ENCODE measurements around the gene TNPO1. TPM values are rescaled to one million over a fixed set of nuclear protein-coding genes. Genes with fewer than 3 reads are reported as not detected.

TNPO1 gene
- total and polyA plus RNA-seq, 10 of the 15 experiments (the other 5 are each of a cell fraction or from before 2014, with no cell fraction given): 18.1 to 123 (median 79.2) TPM

DNA sequence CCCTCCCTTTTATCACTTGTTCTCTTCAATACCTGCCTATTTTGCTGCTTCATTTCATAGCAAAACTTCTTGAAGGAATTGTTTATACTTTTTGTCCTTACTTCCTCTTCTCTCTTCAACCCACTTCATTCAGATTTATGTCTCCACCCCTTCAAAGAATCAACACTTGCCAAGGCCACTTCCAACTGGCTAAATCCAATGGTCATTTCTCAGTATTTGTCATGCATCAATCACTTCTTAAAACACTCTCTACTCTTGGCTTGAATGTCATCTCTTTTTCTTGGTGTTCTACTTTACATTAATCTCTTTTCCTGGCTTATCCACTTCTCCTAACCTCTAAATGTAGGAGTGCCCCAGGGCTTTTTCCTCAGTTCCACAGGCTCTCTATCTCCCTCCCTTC lies 131.0 kb downstream of the TNPO1 start:
- H3K79me2 ChIP-seq (ENCODE audit: control insufficient read depth, insufficient read depth, low read length): no peaks in the 10 kb centered on the region
- no peaks in the 10 kb centered on the region for H3K9me3 ChIP-seq (replicated peaks; ENCODE audit: control insufficient read depth, insufficient read depth, low read length)
- H3K9ac ChIP-seq (ENCODE audit: control insufficient read depth, insufficient read depth, low read length): no peak overlapping the region
- H3K27me3 ChIP-seq (replicated peaks in 1 of 2; ENCODE audit: control insufficient read depth in 2 of 2, insufficient read depth in 2 of 2, low read length in 1 of 2): no peaks in the 10 kb centered on the region
- in situ Hi-C loops (cut with MboI): no loop called here
- DNase-seq (ENCODE audit: low read depth, low spot score): no peak
- no peak overlapping the region for H2AFZ ChIP-seq (ENCODE audit: control insufficient read depth, low read depth, low read length)
- no peak overlapping the region for H3K4me2 ChIP-seq (ENCODE audit: control insufficient read depth, insufficient read depth)
- ChIA-PET RAD21 (ENCODE audit: unreplicated experiment) (no interaction called here), SMC1A (ENCODE audit: uncharacterized antibody, unreplicated experiment) (no interaction called here), CTCF (no interaction called here), POLR2A (no interaction called here)
- no peaks in the 10 kb centered on the region for H4K20me1 ChIP-seq (ENCODE audit: control insufficient read depth, insufficient read depth)
- no peak for ATAC-seq
- H3K4me3 ChIP-seq: no peak overlapping the region
- no peak overlapping the region for H3K27ac ChIP-seq (ENCODE audit: control insufficient read depth, insufficient read depth)
- no peak for FAIRE-seq
- no peak for TF ChIP-seq TCF3 (IDR thresholded peaks at IDR 0.05; ENCODE audit: borderline replicate concordance, insufficient read depth, low read depth, low read length)
- TF ChIP-seq CHD1 (IDR thresholded peaks at IDR 0.05; ENCODE audit: low read depth, low read length): no peak
- TF ChIP-seq, protein P1, sequence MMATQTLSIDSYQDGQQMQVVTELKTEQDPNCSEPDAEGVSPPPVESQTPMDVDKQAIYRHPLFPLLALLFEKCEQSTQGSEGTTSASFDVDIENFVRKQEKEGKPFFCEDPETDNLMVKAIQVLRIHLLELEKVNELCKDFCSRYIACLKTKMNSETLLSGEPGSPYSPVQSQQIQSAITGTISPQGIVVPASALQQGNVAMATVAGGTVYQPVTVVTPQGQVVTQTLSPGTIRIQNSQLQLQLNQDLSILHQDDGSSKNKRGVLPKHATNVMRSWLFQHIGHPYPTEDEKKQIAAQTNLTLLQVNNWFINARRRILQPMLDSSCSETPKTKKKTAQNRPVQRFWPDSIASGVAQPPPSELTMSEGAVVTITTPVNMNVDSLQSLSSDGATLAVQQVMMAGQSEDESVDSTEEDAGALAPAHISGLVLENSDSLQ (IDR thresholded peaks at IDR 0.05): no peak
- no peak for TF ChIP-seq TBL1XR1 (IDR thresholded peaks at IDR 0.05; ENCODE audit: low read depth, low read length)
- no peak for TF ChIP-seq DPF2 (IDR thresholded peaks at IDR 0.05)
- TF ChIP-seq CREM (IDR thresholded peaks at IDR 0.05; ENCODE audit: low read depth): no peak
- TF ChIP-seq ZZZ3 (IDR thresholded peaks at IDR 0.05; ENCODE audit: control insufficient read depth, insufficient read length, low read depth): no peak
- TF ChIP-seq NFIC (IDR thresholded peaks at IDR 0.05; ENCODE audit: low read depth, low read length): no peak
- no peak for TF ChIP-seq MYB (IDR thresholded peaks at IDR 0.05; ENCODE audit: borderline replicate concordance, low read depth, low read length)
- TF ChIP-seq, protein P2, sequence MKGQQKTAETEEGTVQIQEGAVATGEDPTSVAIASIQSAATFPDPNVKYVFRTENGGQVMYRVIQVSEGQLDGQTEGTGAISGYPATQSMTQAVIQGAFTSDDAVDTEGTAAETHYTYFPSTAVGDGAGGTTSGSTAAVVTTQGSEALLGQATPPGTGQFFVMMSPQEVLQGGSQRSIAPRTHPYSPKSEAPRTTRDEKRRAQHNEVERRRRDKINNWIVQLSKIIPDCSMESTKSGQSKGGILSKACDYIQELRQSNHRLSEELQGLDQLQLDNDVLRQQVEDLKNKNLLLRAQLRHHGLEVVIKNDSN (IDR thresholded peaks at IDR 0.05; ENCODE audit: borderline replicate concordance, extremely low read length, insufficient read depth, low read depth, low read length): no peak
- no peak for TF ChIP-seq PAX5 (IDR thresholded peaks at IDR 0.05; ENCODE audit: borderline replicate concordance, low read depth, low read length)
- TF ChIP-seq EED (IDR thresholded peaks at IDR 0.05; ENCODE audit: low read depth): no peak
- no peak for TF ChIP-seq TAF1 (IDR thresholded peaks at IDR 0.05; ENCODE audit: borderline replicate concordance, low read depth, low read length)
- no peak for TF ChIP-seq SMAD5 (IDR thresholded peaks at IDR 0.05; ENCODE audit: low read depth)
- intact Hi-C loops (cut with micrococcal nuclease; ENCODE audit: unreplicated experiment): no loop called here
- BruUV-seq (replicated peaks): no TSS peak
- H3K36me3 ChIP-seq (ENCODE audit: control insufficient read depth in 2 of 2, insufficient read depth in 2 of 2, low read length in 1 of 2): no peaks in the 10 kb centered on the region
- H3K4me1 ChIP-seq (ENCODE audit: control insufficient read depth, insufficient read depth, low read length): no peaks in the 10 kb centered on the region

All from GM12878 (cell line).